ENCODE measurements around the gene DAPK1.

DAPK1 gene

DNA sequence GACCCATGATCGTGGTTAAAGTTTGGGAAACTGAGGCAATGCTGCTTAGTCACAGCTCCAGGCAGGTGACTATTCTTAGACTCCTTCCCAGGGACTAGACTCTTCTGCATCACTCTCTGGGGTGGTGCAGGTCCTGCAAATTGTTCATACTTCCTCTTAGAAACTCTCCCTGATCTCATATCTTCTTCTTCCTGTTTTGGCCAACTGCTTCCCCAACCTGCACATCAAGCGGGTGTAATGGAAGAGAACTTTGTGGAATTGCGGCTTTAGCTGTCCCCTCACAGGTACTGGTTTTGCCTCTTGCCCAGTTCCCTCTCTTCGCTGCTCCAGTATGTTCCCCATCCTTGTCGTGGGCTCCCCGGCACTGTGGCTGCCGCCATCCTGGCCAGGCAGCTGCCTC lies 116.7 kb downstream of the DAPK1 start:
- DNase-seq (ENCODE audit: low spot score): no peak

DNA sequence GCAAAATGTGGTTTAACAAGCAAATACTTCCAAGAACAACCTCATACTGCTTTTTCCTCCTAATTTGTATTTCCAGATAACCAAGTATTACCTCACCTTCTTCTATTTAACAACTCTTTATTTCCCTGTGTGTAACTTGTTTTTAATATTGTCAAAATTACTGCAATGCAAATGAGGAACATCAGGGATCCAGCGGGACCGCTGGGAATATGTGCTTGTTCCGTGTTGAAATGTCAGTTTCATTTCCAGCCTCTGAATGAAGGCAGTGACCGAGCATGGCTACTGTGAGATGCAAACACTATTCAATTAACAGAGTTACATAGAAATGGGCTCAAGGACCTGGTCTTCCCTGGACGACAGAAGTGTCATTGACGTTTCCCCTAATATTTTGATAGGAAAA lies 117.5 kb downstream of the DAPK1 start:
- no peak for DNase-seq (ENCODE audit: low spot score)

DNA sequence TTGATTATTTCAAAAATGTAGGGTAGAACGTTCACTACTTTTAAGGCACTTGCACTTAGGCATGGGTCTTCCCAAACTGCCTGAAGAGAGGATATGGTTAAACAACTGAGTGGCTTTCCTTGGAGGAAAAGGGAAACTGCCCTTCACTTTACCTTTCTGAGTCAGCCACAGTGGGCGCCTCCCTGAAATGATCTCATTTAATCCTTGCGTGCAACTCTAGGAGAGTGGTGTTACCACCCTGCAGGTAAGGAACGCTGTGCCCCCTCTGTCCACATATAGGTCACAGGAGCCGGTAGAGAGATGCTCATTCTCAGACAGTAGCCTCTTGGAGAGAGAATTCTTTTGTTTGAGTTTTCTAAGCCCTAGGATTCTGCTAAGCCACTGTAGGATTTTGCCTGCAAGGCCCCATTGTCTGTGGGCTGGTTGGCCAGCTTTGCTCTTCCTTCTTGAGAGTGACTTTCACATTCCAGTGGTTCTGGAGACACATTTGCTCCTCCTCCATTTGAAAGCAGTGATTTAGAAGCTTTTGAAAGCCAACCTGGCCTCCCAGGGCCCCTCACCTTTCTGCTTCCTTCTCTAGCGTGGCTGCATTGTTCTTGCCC lies 118.0 kb downstream of the DAPK1 start:
- no peak for DNase-seq (ENCODE audit: low spot score)

DNA sequence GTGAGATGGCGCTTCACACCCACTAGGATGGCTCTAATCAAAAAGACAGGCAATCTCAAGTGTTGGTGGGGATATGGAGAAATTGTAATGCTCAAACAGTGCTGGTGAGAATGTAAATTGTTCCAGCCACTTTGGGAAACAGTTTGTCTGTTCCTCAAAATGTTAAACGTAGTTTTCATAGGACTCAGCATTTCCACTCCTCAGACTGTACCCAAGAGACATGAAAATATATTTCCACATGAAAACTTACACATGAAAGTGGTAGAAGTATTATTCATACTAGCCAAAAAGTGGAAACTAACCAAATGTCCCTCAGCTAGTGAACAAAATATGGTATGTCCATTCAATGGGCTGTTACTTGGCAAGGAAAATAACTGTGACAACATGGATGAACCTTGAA lies 120.6 kb downstream of the DAPK1 start:
- no peak for DNase-seq (ENCODE audit: low spot score)

DNA sequence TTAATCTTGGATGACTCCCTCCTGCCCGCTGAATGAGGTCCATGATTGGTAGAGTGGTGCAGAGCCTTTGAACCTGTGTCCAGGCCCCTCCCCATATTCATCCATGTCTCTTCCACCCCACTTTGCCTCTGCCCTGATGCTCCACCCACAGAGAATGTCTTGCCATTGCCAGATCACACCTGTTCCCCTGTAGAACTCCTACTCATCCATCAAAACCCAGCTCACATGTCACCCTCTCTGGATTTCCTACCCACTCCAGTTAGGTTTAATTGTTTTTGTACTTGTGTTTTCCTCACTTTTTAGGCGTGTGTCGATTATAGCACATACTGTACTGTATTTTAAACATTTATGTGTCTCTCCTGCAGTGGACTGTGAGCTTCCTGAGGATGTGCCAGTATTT lies 121.3 kb downstream of the DAPK1 start:
- DNase-seq (ENCODE audit: low spot score): no peak

DNA sequence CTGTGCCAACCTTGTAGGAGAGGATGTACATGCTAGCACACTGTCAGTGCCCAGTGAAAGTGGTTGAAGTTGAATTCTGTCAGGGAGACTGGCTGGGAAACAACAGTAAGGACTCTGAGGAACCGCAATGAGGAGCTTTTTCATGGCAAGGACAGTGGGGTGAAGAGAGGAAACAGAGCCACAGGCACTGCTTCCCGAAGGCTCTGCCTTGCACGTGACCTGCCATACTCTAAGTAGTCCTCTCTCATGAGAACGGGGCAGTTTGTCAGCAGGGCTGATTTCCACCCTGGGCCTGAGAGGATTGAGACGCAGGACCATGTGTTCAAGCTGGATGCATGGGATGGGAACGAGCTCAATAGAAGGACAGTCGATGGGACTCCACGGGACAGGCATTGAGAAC lies 121.7 kb downstream of the DAPK1 start:
- no peak for DNase-seq (ENCODE audit: low spot score)

DNA sequence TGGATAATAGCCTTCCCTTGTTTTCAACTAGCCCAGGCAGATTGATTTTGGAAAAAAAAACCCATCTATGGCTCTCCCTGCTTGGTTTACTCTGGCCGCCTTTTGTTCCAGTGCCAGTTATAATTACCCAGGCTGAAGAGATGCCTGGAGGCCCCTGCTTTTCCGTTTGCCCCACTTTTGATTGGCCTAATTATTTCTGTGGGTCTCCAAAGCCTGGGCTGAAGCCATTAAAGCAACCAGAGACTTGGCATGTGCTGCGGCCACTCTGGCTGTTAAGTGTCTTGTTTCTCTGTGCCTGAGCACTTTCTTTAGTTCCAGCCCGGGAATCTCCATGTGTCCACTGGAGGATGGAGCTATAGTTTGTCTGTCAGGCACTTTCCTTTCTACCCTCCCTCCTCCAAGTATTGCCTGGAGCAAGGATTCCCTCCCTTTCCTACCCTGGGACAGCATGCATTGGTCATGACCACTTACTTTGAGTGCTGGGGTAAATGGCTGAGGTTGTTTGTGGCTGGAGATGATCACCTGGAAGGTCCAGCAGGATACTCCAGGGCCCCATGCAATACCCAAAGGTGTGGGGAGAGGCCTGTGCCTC lies 123.2 kb downstream of the DAPK1 start:
- no peak for DNase-seq (ENCODE audit: low spot score)

DNA sequence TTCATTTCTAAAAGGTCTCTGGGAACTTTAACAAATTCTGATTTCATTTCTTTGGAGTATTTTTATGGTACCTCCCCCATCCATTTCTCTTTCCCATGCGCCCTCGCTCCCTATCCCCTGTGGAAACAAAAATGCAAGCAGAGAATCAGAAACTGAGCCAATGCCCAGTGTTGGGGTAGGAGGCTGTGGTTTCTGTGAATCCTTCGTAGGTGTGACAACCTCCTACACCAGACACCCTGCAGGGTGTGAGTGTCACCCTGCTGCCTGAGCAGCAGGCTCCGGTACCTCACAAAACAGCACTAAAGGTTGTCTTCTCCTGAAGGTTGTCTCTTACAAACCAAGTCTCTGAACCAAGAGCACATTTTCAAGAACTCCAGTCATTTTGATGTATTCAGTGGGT lies 124.4 kb downstream of the DAPK1 start:
- DNase-seq (ENCODE audit: low spot score): no peak

DNA sequence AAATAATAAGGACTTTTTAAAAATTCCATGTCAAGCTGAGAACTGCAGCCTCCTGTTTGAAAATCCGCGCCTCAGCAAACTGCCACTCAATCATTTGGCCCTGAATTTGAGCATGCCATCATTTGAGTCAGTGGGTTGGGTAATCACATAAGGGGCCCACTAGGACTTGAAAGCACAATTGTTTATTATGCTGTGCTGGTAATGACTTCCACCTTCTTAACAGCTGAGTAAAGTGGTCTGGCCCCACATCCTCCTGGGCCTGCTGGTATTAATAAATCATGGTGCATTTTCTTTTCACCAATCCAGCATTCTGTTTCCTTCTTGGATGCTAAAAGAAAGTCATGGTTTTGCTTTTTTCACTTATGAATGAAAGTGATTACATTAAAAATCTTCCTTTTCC lies 125.3 kb downstream of the DAPK1 start:
- DNase-seq (ENCODE audit: low spot score): no peak

DNA sequence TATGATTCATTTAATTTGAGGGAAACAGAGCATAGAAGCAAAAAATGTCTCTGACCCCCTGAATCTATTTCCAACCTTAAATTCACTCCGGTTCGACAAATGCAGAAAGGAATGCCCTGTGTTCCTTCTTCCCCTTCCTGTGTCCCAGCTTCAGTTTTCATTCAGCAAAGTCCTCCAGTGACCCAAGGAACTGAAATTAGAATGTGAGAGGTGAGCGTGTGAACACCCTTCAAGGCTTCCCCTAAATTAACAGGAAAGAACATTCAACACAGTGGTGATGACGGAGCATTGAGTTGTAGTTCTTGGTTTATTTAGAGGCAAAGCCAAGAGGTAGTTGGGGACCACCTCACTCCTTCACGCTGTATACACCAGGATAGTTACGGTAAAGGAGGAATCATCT lies 130.7 kb downstream of the DAPK1 start:
- DNase-seq (ENCODE audit: low spot score): no peak

DNA sequence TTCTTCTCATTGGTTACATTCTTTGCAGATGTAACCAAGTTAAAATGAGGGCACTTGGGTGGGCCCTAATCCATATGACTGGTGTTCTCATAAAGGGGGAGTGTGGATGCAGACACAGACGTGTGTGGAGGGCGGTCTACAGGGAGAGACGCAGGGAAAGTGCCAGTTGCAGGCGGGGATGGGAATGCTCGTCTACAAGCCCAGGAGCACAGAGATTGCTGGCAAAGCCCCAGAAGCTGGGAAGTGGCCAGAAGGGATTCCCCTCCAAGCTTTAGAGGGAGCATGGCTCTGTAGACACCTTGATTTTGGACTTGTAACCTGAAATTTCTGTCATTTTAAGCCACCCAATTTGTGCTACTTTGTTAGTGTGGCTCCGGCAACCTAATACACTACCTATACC lies 131.4 kb downstream of the DAPK1 start:
- no peak for DNase-seq (ENCODE audit: low spot score)

DNA sequence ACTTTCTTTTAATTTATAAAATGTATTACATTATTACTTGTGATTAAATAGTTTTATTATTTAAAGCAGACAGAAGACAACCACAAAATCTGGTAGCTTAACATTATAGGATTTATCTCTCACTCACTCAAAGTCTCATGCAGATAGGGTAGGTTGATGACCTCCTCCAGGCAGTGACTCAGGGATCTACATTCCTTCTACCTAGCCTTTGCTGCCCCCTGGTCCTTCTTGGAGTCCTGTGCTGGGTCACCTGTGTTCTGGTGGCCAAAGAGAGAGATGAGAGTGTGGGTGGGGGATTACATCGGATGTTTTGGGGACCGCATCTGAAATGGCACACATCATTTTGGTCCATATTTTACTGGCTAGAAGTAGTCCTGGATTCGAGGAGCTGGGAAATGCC lies 132.6 kb downstream of the DAPK1 start:
- no peak for DNase-seq (ENCODE audit: low spot score)

DNA sequence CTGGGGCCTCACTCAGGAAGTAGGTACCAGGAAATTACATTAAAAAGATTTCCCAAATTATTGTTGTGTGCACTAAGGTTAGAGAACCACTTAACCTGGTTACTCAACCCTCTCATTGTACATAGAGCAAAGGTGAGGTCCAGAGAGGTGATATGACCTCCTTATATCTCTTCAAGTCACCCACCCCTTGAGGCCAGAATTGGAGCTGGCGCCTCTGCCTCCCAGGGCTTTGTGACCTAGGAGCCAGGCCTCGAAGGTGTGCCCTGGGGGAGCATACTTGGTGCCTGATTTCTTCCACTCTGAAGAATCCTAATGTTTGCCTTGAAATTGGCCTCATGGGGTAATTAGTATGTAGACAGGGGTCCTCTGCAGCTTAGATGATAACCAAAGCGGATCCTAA lies 133.2 kb downstream of the DAPK1 start:
- no peak for DNase-seq (ENCODE audit: low spot score)

DNA sequence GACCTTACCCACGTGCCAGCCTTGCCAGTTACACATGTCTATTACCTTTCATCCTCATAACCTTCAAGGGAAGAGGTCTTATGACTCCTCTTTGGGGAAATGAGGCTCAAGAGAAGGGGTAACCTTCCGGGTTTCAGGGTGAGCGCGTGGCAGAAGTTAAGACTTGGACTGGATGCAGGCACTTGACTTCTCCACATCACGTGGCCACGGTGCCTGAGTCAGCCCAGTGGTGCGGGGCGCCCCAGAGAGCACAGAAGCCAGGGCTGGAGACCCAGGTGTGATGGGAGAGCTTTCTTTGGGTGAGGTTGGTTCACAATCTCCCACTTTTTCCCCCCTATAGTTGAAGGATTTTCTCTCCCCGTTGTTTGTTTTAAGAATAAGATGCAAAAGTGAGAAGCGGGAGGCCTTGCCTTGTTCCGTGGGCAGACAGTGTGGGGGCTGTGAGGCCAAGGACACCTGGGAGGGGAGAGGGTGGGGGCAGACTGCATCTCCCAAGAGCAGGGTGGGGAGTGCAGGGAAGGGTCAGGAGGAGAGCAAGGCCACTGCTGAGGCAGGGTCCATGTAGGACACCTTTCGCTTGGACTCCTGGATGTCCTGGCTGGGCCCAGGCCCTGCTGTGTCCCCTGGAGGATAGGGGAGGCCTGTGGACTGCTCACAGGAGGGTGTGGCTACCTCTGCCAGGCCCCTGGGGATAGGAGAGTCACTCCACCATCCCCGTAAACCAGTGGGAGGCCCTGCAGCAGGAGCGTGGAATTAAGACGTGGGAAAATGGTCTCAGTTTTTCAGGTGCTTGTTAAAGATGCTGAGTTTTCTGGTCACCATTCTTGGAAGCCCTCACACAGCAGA lies 138.2 kb downstream of the DAPK1 start:
- DNase-seq (ENCODE audit: low spot score): no peak

DNA sequence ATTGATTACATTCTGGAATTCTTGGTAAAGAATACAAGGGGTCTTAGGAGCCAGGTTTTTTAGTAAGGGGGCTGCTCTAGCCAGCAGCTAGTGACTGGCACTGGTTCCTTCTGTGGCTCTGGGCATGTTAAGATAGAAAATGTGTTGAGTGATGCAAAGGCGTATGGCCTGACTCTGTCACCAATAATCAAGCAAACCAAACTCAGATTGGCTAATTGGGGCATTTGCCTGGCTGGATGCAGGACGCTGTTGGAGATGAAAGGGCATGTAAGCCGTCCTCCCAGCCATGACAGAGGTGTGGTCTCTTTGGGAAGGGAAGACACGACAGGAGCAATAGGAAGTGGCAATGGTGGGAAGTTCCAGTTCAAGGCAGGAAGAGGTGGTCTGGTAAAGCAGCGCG lies 140.6 kb downstream of the DAPK1 start:
- no peak for DNase-seq (ENCODE audit: low spot score)

DNA sequence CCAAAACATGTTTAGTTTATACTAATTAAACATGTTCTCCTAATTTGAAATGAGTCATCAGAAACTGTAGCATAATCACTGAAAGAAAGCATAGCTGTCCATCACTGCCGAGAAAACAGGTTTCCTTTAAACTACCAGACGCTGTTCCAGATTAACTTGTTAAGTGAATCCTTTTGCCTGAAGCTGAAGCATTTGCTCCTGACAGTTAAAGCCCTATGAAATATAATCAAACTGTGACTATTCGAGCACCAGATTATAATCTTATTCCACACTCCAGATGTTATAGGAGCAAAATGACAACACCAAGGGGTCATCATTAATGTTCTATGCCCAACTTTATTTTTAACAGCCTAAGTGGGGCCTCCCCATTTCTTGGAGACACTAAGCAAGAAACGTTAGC lies 142.3 kb downstream of the DAPK1 start:
- DNase-seq (ENCODE audit: low spot score): no peak

DNA sequence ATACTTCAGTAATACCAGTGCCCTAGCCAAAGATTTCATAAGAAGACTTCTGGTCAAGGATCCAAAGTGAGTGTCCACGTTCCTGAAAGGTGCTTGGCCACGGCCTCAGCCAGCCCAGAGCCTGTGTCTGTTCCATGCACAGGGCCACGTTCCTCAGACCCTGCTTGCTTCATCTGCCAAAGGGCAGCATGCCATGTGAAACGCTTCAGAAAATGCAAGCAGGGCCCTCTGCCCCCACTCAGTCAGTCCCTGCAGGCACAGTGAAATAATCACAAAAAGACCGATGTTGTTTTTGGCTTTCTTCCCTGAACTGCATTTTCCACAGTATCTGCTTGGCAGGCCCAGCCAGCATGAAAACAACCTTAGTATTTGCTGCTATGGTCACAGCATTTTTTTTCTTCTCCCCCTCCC lies 142.7 kb downstream of the DAPK1 start:
- no peak for DNase-seq (ENCODE audit: low spot score)

DNA sequence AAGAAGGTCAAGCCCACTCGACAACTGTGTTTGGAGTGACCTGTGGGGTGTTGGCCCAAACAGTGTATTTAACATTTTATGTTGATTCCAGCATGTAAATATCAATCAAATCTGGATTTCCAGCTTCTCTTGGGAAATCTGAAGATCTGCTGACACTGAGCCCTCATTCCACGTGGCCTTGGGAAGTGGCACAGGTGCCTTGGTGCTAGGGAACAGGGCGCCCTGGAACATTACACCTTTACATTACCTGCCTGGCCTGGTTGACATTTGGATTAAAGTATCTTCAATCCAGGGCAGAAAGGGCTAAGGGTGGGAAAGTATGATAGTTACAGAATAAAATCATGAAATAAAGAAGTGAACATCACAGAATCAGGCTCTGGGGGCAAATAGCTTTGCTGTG lies 143.4 kb downstream of the DAPK1 start:
- no peak for DNase-seq (ENCODE audit: low spot score)

DNA sequence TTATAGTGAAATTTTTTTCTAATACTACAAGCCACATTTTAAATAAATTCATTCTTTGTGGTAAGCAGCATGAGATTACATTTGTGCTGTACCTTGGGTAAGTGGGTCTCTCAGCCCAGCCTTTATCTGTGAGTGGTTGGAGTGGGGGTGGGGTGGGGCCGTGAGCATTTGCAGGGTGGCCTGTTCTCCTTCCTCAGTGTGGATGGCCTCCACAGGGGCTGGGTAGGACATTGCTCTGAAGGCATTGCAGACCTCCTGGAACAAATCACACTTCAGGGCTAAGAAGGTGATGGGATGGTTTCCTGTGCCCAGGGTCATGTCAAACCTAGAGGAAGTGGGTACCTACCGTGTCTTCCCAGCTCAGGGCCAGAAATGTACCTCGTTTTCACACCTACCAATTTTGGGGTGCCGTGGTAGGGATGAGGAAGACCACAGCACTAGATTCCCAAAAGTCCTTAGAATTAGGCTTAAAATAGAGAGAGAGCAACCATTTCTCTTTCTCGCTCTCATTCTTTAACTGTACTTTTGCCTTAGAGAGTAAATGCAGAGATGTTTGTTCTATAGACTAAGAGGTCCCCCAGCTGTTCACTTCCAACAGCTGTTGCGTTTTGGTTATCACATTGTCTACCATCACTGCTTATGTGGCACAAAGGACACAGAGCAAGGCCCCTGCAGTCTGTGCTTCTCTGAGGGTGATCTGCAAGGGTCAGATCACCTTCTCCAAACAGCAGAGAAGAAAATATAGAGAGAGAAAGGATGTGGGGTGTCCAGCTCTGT lies 144.9 kb downstream of the DAPK1 start:
- no peak for DNase-seq (ENCODE audit: low spot score)

DNA sequence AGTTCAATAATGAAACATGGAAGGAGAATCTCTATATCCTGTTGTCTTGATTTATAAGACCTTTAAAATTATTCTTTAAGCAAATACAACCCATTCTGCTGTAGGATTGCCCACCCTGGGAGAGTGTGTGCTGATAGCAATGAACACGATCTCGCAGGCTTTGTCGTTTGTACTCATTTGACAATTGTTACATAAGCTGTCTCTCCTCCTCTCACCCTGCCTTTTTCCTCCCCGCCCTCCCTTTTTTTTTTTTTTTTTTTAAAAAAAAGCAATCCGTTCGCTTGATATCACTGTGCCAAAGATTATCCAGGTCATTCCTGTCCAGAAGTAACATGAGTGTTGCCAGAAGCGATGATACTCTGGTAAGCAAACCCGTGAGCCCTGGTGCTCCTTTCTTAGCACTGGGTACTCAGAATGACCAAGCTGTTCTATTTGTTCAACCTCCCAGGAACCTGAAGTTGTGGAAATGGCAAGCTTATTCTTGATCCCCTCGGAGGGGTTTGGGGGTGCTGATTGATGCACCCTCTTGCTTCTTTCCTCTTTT lies 145.5 kb downstream of the DAPK1 start:
- no peak for DNase-seq (ENCODE audit: low spot score)

DNA sequence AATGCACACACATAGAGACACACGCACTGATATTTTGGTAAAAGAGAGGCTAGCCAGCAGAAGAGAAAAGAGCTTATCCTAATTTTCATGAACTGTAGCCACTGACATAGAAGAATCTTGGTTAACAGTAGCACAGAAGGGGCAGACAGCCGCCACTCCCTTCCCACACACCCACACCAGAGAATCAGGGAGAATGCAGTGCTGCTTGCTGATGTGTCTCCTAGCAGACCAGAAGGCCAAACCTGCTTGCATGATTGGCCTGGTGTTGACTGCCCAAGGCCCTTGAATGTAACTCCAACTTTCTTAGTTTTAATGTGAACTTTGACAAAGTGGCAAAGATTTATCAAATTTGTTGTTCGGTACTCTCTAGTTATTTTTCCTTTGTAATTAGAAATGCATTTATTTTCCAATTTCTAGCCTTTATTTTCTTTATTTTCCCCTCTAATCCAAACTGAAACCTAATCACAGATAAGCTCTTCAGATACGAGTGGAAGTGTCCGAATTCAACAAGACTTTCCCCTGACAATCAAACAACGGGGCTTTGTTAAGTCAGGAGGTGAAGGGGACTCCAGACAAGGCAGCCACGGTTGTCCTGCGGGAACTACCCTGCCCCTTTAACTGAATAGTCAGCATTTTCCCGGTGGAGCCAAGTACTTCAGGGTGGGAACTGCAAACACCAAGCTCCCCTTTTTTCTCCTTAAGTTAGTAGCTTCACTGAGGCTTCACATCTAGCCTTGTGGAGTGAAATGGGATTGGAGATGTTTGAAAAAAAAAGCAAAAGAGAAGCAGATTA lies 146.3 kb downstream of the DAPK1 start:
- no peak for DNase-seq (ENCODE audit: low spot score)

DNA sequence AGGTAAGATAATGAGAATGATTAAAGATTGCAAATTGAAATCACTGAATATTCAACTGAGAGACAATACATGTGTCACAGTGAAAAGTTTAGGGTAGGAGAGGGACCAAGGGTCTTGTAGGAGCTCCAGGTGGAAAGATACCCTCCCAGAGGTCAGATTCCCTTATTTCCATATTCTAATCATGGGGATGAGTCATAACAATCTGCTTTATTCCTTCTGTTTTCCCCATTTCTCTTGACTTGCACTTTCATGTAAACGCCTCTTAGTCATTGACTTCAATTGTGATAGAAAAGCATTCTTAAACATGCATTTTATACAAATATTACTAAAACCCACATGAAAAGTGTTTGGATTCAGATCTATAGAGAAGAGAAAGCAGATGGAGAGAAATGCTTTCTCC lies 147.0 kb downstream of the DAPK1 start:
- DNase-seq (ENCODE audit: low spot score): no peak
